C4-2B (cell line): ENCODE results near the gene ADAMTSL4.

Experiments
- H3K27ac ChIP-seq: fragments of 450-650 bp; 2 replicates; pipeline ENCODE4 v1.5.1; 2017
- CTCF ChIP-seq: fragments of 450-650 bp; conservative IDR thresholded peaks from 2 replicates; pipeline ENCODE4 v1.5.1; 2017; ENCODE audit warnings: mild to moderate bottlenecking
- ZFX ChIP-seq: fragments of 450-650 bp; IDR thresholded peaks from 2 replicates; pipeline ENCODE4 v1.6.1; 2017

The ADAMTSL4 gene

DNA sequence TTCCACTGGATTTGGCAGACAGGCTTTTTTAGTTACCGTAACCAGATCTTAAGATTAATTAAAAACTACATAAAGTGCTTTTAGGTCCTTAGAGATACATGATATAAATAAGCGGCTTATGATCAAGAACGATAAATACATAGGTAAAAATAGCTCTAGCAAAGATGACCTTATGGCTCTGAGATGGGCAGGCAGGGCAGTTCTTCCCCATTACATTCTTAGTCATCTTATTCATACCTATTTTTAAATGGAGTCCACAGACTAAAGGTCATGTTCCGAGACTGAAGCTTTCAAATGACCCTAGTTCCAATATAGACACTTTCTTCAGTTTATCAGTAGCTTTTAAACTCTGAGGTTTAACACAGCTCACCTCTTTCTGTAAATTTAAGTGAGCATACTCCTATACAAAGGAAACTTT lies 25.9 kb downstream of the ADAMTSL4 start:
- no peak overlapping the region for H3K27ac ChIP-seq
- no peak for TF ChIP-seq ZFX

DNA sequence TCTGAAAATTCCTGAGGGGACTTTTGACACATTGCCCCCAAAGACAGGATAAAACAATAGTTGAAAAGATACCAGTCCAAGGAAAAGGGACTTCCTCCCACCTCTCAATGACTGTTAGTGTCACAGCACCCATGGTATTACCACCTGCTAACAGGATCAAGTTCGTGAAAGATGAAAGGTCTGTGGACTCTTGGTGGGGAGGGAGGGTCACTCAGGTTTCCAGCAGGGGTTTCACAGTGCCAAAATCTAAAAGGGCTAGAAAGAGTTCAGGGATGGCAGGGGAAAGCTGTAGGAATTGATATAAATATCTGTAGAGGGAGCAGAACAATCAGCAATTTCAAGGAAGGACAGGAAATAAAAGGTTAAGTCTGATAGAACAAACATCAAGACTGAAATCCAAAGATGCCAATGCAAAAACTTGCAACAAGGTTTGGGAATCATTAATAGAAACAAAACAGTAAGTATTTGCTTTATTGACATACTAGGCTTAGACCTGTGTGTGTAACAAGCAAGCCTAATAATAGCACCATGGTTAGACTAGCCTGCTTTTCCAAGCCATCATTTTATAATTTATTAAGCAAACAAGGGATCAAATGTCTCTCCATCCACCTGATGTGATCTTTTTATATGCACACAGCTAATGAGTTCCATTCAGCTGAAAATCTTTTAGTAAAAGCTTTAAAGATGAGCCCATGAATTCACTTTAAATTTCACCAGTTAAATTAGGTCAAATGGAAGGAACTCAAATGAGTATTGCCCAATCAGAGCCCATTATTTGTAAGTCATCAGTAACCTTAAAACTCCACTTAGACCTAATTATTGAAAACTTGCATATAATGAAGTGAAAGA lies 26.5 kb downstream of the ADAMTSL4 start:
- no peak for TF ChIP-seq CTCF
- no peak for TF ChIP-seq ZFX
- H3K27ac ChIP-seq = peak overlapping the region; percentile 27; the same call in 1 of the 2 replicates

DNA sequence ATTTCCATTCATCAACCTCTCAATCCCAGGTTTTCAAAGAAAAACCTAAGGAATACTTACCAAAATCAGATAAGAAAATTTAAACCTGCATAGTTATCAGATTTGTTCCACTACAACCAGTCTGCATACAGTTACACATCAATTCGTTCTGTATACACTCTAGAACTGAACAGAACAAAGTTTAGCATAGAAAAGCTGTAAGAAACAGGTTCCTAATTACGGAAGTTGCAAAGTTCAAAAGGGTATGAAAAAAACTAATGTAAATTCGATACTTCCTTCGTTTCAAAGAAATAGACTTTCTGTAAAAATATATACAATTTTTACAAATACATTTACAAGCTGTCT lies 27.1 kb downstream of the ADAMTSL4 start:
- H3K27ac ChIP-seq = no peak overlapping the region
- no peak for TF ChIP-seq ZFX

- TF ChIP-seq ZFX (no peak), CTCF (no peak)
- peak overlapping the region; percentile 22; the same call in 1 of the 2 replicates for H3K27ac ChIP-seq
These were observed 27.8 kb downstream of the ADAMTSL4 start for GRCh38 chr1:150576794-150577556.

DNA sequence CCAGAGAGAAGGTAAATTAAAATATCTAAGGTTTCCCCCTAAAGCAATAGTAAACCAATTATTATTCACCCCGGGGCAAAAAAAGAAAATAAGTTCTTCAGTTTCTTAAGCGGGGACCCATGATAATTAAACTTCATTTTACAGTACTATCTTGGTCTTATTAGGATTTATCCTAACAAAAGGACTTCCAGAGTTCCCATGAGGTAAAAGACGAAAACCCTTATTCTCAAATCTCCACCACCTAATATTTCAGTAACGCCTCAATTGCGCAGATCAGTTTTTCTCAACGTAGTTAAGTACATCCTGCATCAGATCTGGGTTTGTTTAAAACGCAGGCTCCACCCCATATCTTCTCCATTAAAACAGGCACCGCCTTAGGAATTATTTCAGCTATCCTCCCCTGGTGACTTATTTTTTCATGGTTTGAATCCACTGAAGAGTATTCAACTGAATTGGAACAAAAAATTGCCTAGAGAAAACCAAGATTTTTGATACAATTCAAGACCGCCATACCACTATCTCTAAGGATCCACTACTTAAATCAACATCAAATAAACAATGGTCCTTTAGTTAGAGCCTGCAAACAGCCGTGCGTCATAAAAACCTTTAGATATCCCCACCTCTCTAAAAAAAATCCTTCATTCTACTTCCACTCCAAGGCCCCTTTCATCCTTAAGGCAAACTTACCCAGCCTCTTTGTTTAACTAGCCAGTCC lies 28.5 kb downstream of the ADAMTSL4 start:
- H3K27ac ChIP-seq = peak overlapping the region; percentile 98
- TF ChIP-seq CTCF = no peak
- TF ChIP-seq ZFX = no peak

DNA sequence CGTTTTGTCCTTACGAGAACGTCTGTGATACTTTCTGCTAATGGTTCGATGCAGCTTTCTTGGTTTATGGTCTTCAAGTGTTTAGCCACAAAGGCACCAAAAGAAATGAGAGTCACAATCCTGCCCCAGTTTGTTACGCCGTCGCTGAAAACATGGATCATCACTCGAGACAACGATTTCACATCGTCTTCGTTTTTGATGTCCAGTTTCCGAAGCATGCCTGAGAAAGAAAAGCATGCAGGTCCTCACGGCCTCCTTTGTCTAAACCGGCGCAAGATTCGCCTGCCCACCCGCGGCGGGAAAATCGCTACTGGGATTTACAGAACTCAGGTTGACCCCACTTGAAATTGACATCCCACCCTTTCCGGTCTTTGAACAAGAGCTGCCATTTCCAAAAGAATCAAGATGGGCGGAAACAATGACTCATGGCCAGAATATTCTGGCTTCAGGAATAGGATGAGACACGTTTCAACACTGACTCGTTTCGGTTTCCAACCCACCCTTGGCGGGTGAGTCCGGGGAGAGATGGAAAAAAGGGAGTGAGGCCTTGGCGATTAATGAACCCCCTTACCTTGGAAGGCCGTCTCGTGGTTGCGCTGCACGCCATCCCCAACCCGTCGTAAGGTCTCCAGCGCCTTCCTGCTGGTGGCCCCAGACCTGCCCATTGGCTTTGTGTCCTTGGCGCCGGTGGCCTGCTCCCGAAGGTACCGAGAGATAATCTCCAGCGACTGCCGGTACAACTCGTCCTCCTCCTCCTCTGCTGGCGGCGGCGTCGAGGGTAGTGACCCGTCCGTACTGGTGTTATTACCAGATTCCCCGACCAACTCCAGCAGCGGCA lies 29.3 kb downstream of the ADAMTSL4 start:
- peak overlapping the region; percentile 98 for H3K27ac ChIP-seq
- TF ChIP-seq CTCF = no peak
- TF ChIP-seq ZFX = no peak

DNA sequence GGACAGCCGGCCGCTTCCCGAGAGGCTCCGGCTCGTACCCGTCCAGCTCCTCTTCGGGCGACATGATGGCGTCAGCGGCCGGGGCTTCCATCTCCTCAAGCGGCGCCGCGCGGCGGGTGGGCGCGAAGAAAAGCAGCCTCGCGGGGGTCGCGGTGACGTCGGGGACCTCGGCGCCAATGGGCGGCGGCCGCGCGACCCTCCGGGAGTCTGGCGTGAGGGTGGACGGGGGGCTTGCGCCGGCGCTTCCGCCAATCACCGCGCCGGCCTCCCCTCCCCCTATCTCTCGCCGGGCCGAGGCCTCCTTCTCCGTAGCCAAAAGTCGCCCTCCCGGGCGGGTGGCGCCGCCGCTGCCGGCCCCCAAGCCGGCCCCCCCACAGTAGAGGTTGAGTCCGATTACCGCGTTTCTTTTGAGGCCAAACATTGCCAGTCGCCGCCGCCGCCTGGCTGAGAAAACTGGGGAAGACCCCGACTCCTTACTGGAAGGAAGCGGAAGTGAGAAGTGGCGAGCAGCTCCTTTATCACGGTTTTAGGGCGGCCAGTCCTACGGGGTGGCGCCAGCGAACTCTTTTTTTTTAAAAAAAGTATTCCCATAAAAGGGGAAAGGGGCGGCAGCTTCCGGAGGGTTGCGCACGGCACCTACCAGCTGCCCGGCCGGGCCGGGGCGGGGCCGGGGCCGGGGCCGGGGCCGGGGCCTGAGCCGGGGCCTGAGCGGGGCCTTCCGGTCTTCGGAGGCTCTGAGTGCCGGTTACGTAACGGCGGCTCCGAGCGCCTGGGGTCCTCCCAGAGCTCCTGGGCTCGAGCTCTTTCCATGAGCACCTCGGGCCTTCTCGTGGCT lies 30.1 kb downstream of the ADAMTSL4 start, which contains the start of gene MCL1:
TSS of gene MCL1 (minus strand) at position 501 of the 835 bp plus-strand sequence. CDS start at position 421, 80 bp downstream.
- TF ChIP-seq CTCF (no peak), ZFX (peak; percentile 89)
- H3K27ac ChIP-seq = peak within 1 kb of the TSS; percentile 98
